Heart left ventricle (tissue), 16 donors: Measurements from ENCODE around the gene SEH1L. TPM values are rescaled to one million over a fixed set of nuclear protein-coding genes. Genes with fewer than 3 reads are reported as not detected.
"Not testable (repeated sequence)": the region's sequence is repeated elsewhere in the genome, so short reads cannot be mapped to it uniquely, and the experiment has no call there.

ENCODE experiments used
- ATAC-seq, 4 donors: fragments of 200-7000 bp; cut with Tn5 transposase; one replicate each; pipeline ENCODE4 v1.9.1; 2020 to 2022; ENCODE audit warnings: moderate library complexity in 4 of 4, mild to moderate bottlenecking in 3 of 4, moderate number of reproducible peaks in 1 of 4
- DNase-seq, 5 donors: peaks; one replicate each; pipeline ENCODE4 v3.0.0-alpha.2; 2020
- H3K27ac ChIP-seq, 12 donors: fragments of 200-600 bp; sonication (generic) in 4 of 12; one replicate each; pipeline versions ENCODE4 v1.5.0 to v1.8.0; 2016 to 2022; ENCODE audit warnings: mild to moderate bottlenecking in 2 of 12
- H3K27me3 ChIP-seq, 9 donors: fragments of 200-600 bp; sonication (generic) in 2 of 9; one replicate each; pipeline versions ENCODE4 v1.5.1 to v1.8.0; 2016 to 2022; ENCODE audit warnings: mild to moderate bottlenecking in 3 of 9
- H3K36me3 ChIP-seq, 9 donors: fragments of 200-600 bp; sonication (generic) in 2 of 9; one replicate each; pipeline versions ENCODE4 v1.5.0 to v1.8.0; 2018 to 2022; ENCODE audit warnings: mild to moderate bottlenecking in 2 of 9
- H3K4me1 ChIP-seq, 12 donors: fragments of 200-600 bp; sonication (generic) in 4 of 12; one replicate each; pipeline versions ENCODE4 v1.5.0 to v1.8.0; 2016 to 2022; ENCODE audit warnings: mild to moderate bottlenecking in 3 of 12
- H3K4me3 ChIP-seq, 12 donors: fragments of 200-600 bp; sonication (generic) in 4 of 12; one replicate each; pipeline versions ENCODE4 v1.5.0 to v1.8.0; 2017 to 2022; ENCODE audit warnings: mild to moderate bottlenecking in 9 of 12, moderate library complexity in 4 of 12
- H3K9me3 ChIP-seq, 12 donors: fragments of 200-600 bp; sonication (generic) in 4 of 12; one replicate each; pipeline versions ENCODE4 v1.5.0 to v1.8.0; 2016 to 2022; ENCODE audit warnings: mild to moderate bottlenecking in 1 of 12
- POLR2A ChIP-seq, 2 donors: fragments of 450-650 bp; IDR thresholded peaks; one replicate each; pipeline ENCODE4 v1.6.1; 2017; ENCODE audit warnings: antibody characterized with exemption in 2 of 2, mild to moderate bottlenecking in 2 of 2, moderate library complexity in 2 of 2
- WGBS, 4 donors: extraction: QIAGEN DNeasy Blood & Tissue Kit in 2 of 4; methylation state at CpG; one replicate each; pipeline versions ENCODE4 v1.1.5 to v1.1.7; 2013 to 2018; 5-methylcytosine and 5-hydroxymethylcytosine counted together
- intact Hi-C, 10 donors: fragments of 100-400 bp; cut with DNase I; formaldehyde crosslinking; loops; one replicate each; pipeline versions ENCODE4 v1.11.1 to v1.14.2; 2022
- polyA plus RNA-seq, 2 donors: library from polyadenylated mRNA; stranded (reverse); fragments of 200-250 nt; gene quantifications; one replicate each; pipeline ENCODE4 v1.2.3, GENCODE V29; 2013
- total RNA-seq, 9 donors: library from RNA; depleted of rRNA in 2 of 9; stranded (reverse); fragments of >200 nt in 2 of 9; fragmentation: NEBNext Ultra II Directional in 3 of 9; extraction: Animal tissue kit (Norgen Biotek cat#: 25700) in 3 of 9; gene quantifications; one replicate each; pipeline versions ENCODE4 v1.1.0 to v1.2.4, GENCODE V29; 2016 to 2023
- TF ChIP-seq, protein P1 (sequence below), 12 donors: fragments of 200-600 bp; sonication (generic) in 4 of 12; IDR thresholded peaks; one replicate each; pipeline versions ENCODE4 v1.5.0 to v1.8.0; 2018 to 2022; ENCODE audit warnings: antibody characterized with exemption in 12 of 12, mild to moderate bottlenecking in 5 of 12
- donor health status: ischemic (EF 13 %, LVEDD 7.1; RV severe dilation, severe dysfunction).
- donor health status: healthy with polysubstance abuse.
- donor health status: DM: no; HTN: yes; CAD: no.
- donor health status: DM: no; HTN: no; CAD: no.
- donor health status: ischemic (EF 25% LVEDD 6.9; RV normal size, moderate dysfunction).
- donor health status: ischemic (EF 25% LVEDD 5.7; RV mildly dilated, moderate dysfunction).
- donor health status: healthy.
- donor health status: DM: yes; HTN: yes; CAD: no.
- donor health status: ischemic (EF 35%, LVEDD 5.7; RV mildly dilated, moderate dysfunction).
- donor health status: nonischemic (EF 11% LVEDD 7.7; RV severe dilation, severe dysfunction).
- donor health status: DM: yes; HTN: yes; CAD: no.
- donor health status: PGD.
- donor health status: ischemic (EF 29% LVEDD 5.4; RV normal size, mild dysfunction).
- donor health status: nonischemic (EF 23%, LVEDD 6.1; RV moderate dilation, normal function).

SEH1L gene
- total and polyA plus RNA-seq, 11 donors, result 8.6 to 39.9 (median 18.5) TPM

GRCh38 chr18:12975488-12975887 is 27.7 kb downstream of the SEH1L start:
- peaks cover 0 to 82% (median 57%) of the 10 kb centered on the region in 9 donors for H3K36me3 ChIP-seq
- intact Hi-C loops, result no loop called here
- peak in 2 of 4 donors; percentile 20 to 30 for ATAC-seq
- H3K27me3 ChIP-seq, result no peaks in the 10 kb centered on the region
- no peaks in the 10 kb centered on the region for H3K9me3 ChIP-seq
- WGBS, 4 donors, result 82 to 89% (median 85%) methylated on average over 6 of the region's 6 CpGs
- H3K4me1 ChIP-seq, result peaks cover 0 to 20% (median 0%) of the 10 kb centered on the region in 12 donors
- TF ChIP-seq, protein P1, sequence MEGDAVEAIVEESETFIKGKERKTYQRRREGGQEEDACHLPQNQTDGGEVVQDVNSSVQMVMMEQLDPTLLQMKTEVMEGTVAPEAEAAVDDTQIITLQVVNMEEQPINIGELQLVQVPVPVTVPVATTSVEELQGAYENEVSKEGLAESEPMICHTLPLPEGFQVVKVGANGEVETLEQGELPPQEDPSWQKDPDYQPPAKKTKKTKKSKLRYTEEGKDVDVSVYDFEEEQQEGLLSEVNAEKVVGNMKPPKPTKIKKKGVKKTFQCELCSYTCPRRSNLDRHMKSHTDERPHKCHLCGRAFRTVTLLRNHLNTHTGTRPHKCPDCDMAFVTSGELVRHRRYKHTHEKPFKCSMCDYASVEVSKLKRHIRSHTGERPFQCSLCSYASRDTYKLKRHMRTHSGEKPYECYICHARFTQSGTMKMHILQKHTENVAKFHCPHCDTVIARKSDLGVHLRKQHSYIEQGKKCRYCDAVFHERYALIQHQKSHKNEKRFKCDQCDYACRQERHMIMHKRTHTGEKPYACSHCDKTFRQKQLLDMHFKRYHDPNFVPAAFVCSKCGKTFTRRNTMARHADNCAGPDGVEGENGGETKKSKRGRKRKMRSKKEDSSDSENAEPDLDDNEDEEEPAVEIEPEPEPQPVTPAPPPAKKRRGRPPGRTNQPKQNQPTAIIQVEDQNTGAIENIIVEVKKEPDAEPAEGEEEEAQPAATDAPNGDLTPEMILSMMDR (IDR thresholded peaks at IDR 0.05), result no peak
- TF ChIP-seq POLR2A (IDR thresholded peaks at IDR 0.05), result no peak
- DNase-seq, result no peak
- H3K4me3 ChIP-seq, result no peak overlapping the region
- peak overlapping the region in 1 of 12 donors; percentile 63 for H3K27ac ChIP-seq

DNA sequence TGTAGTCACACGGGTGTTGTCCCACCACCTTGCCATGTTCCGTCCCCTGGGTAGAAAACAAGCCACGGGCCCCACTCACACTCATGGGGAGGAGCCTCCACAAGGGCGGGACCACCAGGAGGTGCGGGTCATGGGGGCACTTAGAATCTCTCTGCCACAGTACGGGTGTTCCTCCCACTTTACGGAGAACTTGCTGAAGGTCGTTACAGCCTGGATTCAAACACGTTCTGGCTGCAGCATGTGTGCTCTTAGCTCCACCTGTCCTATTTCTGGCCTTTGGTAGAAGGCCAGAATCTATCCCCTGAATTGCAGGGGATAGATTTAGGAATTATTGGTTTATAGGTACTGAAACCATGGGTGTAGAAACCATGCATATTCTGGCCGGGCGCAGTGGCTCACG is 28.5 kb downstream of the SEH1L start:
- H3K9me3 ChIP-seq, result no peaks in the 10 kb centered on the region
- peaks cover 0 to 20% (median 0%) of the 10 kb centered on the region in 12 donors for H3K4me1 ChIP-seq
- intact Hi-C loops, result no loop called here
- H3K36me3 ChIP-seq, result peaks cover 0 to 74% (median 53%) of the 10 kb centered on the region in 9 donors
- TF ChIP-seq, protein P1 (IDR thresholded peaks at IDR 0.05), result no peak
- no peak for TF ChIP-seq POLR2A (IDR thresholded peaks at IDR 0.05)
- DNase-seq, result no peak
- peak; percentile 22 to 42 (median 32) for ATAC-seq
- H3K4me3 ChIP-seq, result no peak overlapping the region
- WGBS, 4 donors, result 64 to 77% (median 73%) methylated on average over 7 to 12 of the region's 12 CpGs
- no peaks in the 10 kb centered on the region for H3K27me3 ChIP-seq
- peak overlapping the region in 1 of 12 donors; percentile 63 for H3K27ac ChIP-seq

DNA sequence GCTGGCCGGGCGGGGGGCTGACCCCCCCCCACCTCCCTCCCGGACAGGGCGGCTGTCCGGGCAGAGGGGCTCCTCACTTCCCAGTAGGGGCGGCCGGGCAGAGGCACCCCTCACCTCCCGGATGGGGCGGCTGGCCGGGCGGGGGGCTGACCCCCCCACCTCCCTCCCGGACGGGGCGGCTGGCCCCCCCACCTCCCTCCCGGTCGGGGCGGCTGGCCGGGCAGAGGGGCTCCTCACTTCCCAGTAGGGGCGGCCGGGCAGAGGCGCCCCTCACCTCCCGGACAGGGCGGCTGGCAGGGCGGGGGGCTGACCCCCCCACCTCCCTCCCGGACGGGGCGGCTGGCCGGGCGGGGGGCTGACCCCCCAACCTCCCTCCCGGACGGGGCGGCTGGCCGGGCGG is 32.3 kb downstream of the SEH1L start:
- H3K4me1 ChIP-seq, result peaks cover 0 to 19% (median 0%) of the 10 kb centered on the region in 12 donors
- H3K27ac ChIP-seq, H3K9me3 ChIP-seq, intact Hi-C loops, H3K27me3 ChIP-seq, H3K4me3 ChIP-seq, DNase-seq, ATAC-seq: not testable (repeated sequence)
- 91 to 93% (median 93%) methylated on average over 3 to 23 of the region's 34 CpGs; no CpG with 5 or more reads in 1 of the 4 donors for WGBS, 4 donors
- peaks cover 0 to 74% (median 44%) of the 10 kb centered on the region in 9 donors for H3K36me3 ChIP-seq

DNA sequence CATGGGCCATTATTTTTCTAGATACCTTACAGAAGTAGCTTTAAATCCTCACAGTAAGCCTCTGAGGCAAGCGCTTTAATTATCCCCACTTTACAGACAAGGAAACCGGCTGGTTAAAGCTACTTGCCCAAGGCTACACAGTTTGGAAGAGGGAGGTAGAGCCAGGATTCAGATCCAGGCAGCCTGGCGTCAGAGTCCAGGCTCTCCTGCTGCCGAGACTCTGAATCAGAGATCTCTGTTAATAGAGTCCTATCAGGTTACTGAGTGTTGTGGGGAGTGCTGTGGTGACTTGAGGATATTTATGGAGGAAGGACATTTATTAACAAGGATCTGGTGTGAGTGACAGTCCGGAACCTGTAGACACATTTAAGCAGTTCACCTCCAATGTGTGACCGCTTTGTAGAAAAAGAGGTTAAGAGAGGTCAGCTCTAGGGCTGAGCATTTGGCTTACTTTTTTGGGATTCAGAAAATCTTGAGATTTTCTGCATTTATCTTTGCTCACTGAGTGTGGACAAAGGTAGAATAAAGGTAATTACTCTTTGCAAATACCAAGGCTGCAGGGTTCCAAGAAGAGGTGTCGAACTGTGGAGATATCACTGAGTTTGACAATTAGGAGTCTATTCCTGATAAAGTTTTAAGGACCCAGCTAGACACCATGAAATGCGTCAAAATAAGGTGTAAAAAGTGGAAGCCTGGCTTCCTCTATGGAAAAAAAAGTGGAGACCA is 41.7 kb downstream of the SEH1L start:
- WGBS, 4 donors, result 89 to 95% (median 91%) methylated on average over 8 of the region's 8 CpGs
- intact Hi-C loops, result loop anchor here in 4 of 10 donors (2.0 to 10.0 kb wide), 5 partner anchors 37 to 735 kb away; partner anchors contain the start of genes SEH1L (in 3 of the 4), FAM210A (in 1 of the 4) and RNMT (in 1 of the 4)

More for the DNA sequence above, 41.7 kb downstream of the SEH1L start:
- no peak for DNase-seq
- Histone ChIP-seq H3K36me3 (peaks cover 0 to 25% (median 9%) of the 10 kb centered on the region in 9 donors), H3K9me3 (no peaks in the 10 kb centered on the region), H3K4me3 (no peak overlapping the region), H3K27ac (no peak overlapping the region), H3K27me3 (no peaks in the 10 kb centered on the region), H3K4me1 (peaks cover 0 to 28% (median 15%) of the 10 kb centered on the region in 12 donors)
- no peak for TF ChIP-seq POLR2A (IDR thresholded peaks at IDR 0.05)
- TF ChIP-seq, protein P1 (IDR thresholded peaks at IDR 0.05), result no peak
- no peak for ATAC-seq
